IMR-90 (cell line): ENCODE results near the gene OTOGL. TPM values are rescaled to one million over a fixed set of nuclear protein-coding genes. Genes with fewer than 3 reads are reported as not detected.

Source experiments
- ATAC-seq: fragments of 200-7000 bp; cut with Tn5 transposase; 2 replicates; pipeline ENCODE4 v1.9.1; 2020; ENCODE audit warnings: low read depth, mild to moderate bottlenecking, moderate library complexity
- BruUV-seq: library from RNA; stranded (reverse); fragments of 400-500 nt; replicated peaks from 2 replicates; lab custom pipeline; 2021; lab: Mats Ljungman, UMichigan
- CTCF ChIA-PET: fragments of 300-600 bp; formaldehyde crosslinking; extraction: SDS; loops from one replicate; lab custom pipeline; 2021; ENCODE audit warnings: antibody characterized with exemption; lab: Yijun Ruan, JAX
- POLR2A ChIA-PET: fragments of 300-600 bp; sonication (Branson Sonifier 250); formaldehyde crosslinking; loops from one replicate; lab custom pipeline; 2022; ENCODE audit warnings: antibody characterized with exemption; ENCODE audit not compliant: unreplicated experiment; lab: Charles Lee
- DNase-seq: peaks from one replicate; pipeline ENCODE4 v3.0.0; 2013
- H2AFZ ChIP-seq: replicated peaks from 2 replicates; pipeline ENCODE3; 2013; ENCODE audit warnings: low read length, mild to moderate bottlenecking; ENCODE audit not compliant: poor library complexity
- H2AK5ac ChIP-seq: 2 replicates; pipeline ENCODE4 v1.6.1; 2013; ENCODE audit warnings: low read depth, low read length, inconsistent platforms
- H2AK9ac ChIP-seq: replicated peaks from 2 replicates; pipeline ENCODE3; 2013; ENCODE audit warnings: mild to moderate bottlenecking, low read depth, low read length, moderate library complexity; ENCODE audit not compliant: poor library complexity
- H2BK120ac ChIP-seq: 2 replicates; pipeline ENCODE4 v1.6.1; 2013; ENCODE audit warnings: low read depth, low read length, inconsistent platforms
- H2BK15ac ChIP-seq: 3 replicates; pipeline ENCODE4 v1.6.1; 2013; ENCODE audit warnings: low read depth, low read length, inconsistent platforms
- H2BK20ac ChIP-seq: 2 replicates; pipeline ENCODE4 v1.6.1; 2013; ENCODE audit warnings: low read depth, mild to moderate bottlenecking, inconsistent platforms, low read length, moderate library complexity
- H2BK5ac ChIP-seq: 2 replicates; pipeline ENCODE4 v1.6.1; 2013; ENCODE audit warnings: mild to moderate bottlenecking, low read depth, low read length, inconsistent platforms; ENCODE audit not compliant: poor library complexity, severe bottlenecking
- H3K14ac ChIP-seq: replicated peaks from 2 replicates; pipeline ENCODE4 v1.6.1; 2013; ENCODE audit warnings: low read depth, low read length, inconsistent platforms
- H3K18ac ChIP-seq: 2 replicates; pipeline ENCODE4 v1.6.1; 2013; ENCODE audit warnings: low read depth, low read length, control low read depth
- H3K23ac ChIP-seq: 2 replicates; pipeline ENCODE4 v1.6.1; 2013; ENCODE audit warnings: low read depth, low read length, inconsistent platforms
- H3K27ac ChIP-seq: 2 replicates; pipeline ENCODE4 v1.5.1; 2013; ENCODE audit warnings: mild to moderate bottlenecking, control low read depth, low read length; ENCODE audit not compliant: insufficient read depth
- H3K27me3 ChIP-seq: 2 replicates; pipeline ENCODE4 v1.6.1; 2013; ENCODE audit warnings: low read length; ENCODE audit not compliant: control insufficient read depth, insufficient read depth
- H3K36me3 ChIP-seq: 2 replicates; pipeline ENCODE4 v1.6.1; 2013; ENCODE audit warnings: low read length, mixed read lengths; ENCODE audit not compliant: control insufficient read depth, insufficient read depth
- H3K4ac ChIP-seq: 2 replicates; pipeline ENCODE4 v1.6.1; 2013; ENCODE audit warnings: low read depth, low read length, inconsistent platforms
- H3K4me1 ChIP-seq: 2 replicates; pipeline ENCODE4 v1.6.1; 2013; ENCODE audit warnings: low read length, mixed read lengths; ENCODE audit not compliant: control insufficient read depth, insufficient read depth
- H3K4me2 ChIP-seq: 2 replicates; pipeline ENCODE4 v1.6.1; 2013; ENCODE audit warnings: low read depth, mild to moderate bottlenecking, control low read depth, low read length, moderate library complexity
- H3K4me3 ChIP-seq: 2 replicates; pipeline ENCODE4 v1.5.1; 2013; ENCODE audit warnings: low read depth, mild to moderate bottlenecking, control low read depth, low read length, moderate library complexity; ENCODE audit not compliant: insufficient read depth
- H3K56ac ChIP-seq: 2 replicates; pipeline ENCODE4 v1.6.1; 2013; ENCODE audit warnings: low read length, inconsistent platforms; ENCODE audit not compliant: insufficient read depth; ENCODE audit errors: extremely low read depth
- H3K79me1 ChIP-seq, 2 experiments: 2 replicates each; pipeline ENCODE4 v1.6.1; 2013; ENCODE audit warnings: low read length in 2 of 2, inconsistent platforms in 1 of 2, low read depth in 1 of 2
- H3K9ac ChIP-seq: 2 replicates; pipeline ENCODE4 v1.6.1; 2013; ENCODE audit warnings: low read depth, low read length, control low read depth
- H3K9me1 ChIP-seq: 2 replicates; pipeline ENCODE4 v1.6.1; 2013; ENCODE audit warnings: low read length, inconsistent platforms; ENCODE audit not compliant: insufficient read depth
- H3K9me3 ChIP-seq: 2 replicates; pipeline ENCODE4 v1.6.1; 2013; ENCODE audit warnings: low read length; ENCODE audit not compliant: control insufficient read depth, insufficient read depth
- H4K20me1 ChIP-seq: 2 replicates; pipeline ENCODE4 v1.6.1; 2013; ENCODE audit warnings: low read length, inconsistent platforms; ENCODE audit not compliant: insufficient read depth
- H4K5ac ChIP-seq: 2 replicates; pipeline ENCODE4 v1.6.1; 2013; ENCODE audit warnings: mild to moderate bottlenecking, low read depth, low read length, control low read depth
- H4K8ac ChIP-seq, 2 experiments: 2 replicates each; pipeline ENCODE4 v1.6.1; 2013; ENCODE audit warnings: low read depth in 2 of 2, low read length in 2 of 2, control low read depth in 1 of 2, inconsistent platforms in 1 of 2
- H4K91ac ChIP-seq: 2 replicates; pipeline ENCODE4 v1.6.1; 2013; ENCODE audit warnings: low read depth, low read length, inconsistent platforms; ENCODE audit not compliant: insufficient read depth
- CHD1 ChIP-seq: IDR thresholded peaks from 2 replicates; pipeline ENCODE4 v1.6.1; 2012; ENCODE audit warnings: low read depth, low read length, improper control_type of control experiment
- MAFK ChIP-seq: IDR thresholded peaks from 2 replicates; pipeline ENCODE4 v1.6.1; 2012; ENCODE audit warnings: low read depth, low read length, improper control_type of control experiment
- NFE2L2 ChIP-seq: fragments of 150-350 bp; IDR thresholded peaks from 2 replicates; pipeline ENCODE4 v1.6.1; 2016; ENCODE audit warnings: low read depth, mild to moderate bottlenecking, low read length
- WGBS, 2 experiments: methylation state at CpG; one replicate each; pipeline versions ENCODE4 v1.1.5 to v1.1.7; 2013; ENCODE audit warnings: missing lambda C conversion rate in 2 of 2; ENCODE audit not compliant: insufficient read length in 1 of 2; ENCODE audit errors: extremely low coverage in 2 of 2; 5-methylcytosine and 5-hydroxymethylcytosine counted together
- dilution Hi-C: fragments of 300-500 bp; cut with HindIII; formaldehyde crosslinking; loops from one replicate; pipeline ENCODE4 v1.14.3; 2018; ENCODE audit warnings: low sequenced_read_pairs; ENCODE audit not compliant: unreplicated experiment
- in situ Hi-C: fragments of 300-500 bp; cut with MboI; formaldehyde crosslinking; loops from 3 replicates; pipeline ENCODE4 v1.14.3; 2019; ENCODE audit warnings: low sequenced_read_pairs, inconsistent platforms, mixed read lengths
- intact Hi-C: fragments of 100-400 bp; cut with micrococcal nuclease; formaldehyde crosslinking; loops from 2 replicates; pipeline ENCODE4 v1.10.0; 2022
- polyA plus RNA-seq, 3 experiments: library from polyadenylated mRNA; depleted of rRNA; stranded (reverse); fragments of >200 nt; gene quantifications; 2 replicates each; pipeline ENCODE4 v1.2.3, GENCODE V29; 2012; ENCODE audit warnings: low replicate concordance in 1 of 3
- total RNA-seq: library from RNA; depleted of rRNA; stranded (reverse); fragments of >200 nt; gene quantifications from 2 replicates; pipeline ENCODE4 v1.2.3, GENCODE V29; 2012

OTOGL gene
- total and polyA plus RNA-seq, 2 of the 4 experiments (the other 2 are of a cell fraction): 0.10 to 0.18 TPM

DNA sequence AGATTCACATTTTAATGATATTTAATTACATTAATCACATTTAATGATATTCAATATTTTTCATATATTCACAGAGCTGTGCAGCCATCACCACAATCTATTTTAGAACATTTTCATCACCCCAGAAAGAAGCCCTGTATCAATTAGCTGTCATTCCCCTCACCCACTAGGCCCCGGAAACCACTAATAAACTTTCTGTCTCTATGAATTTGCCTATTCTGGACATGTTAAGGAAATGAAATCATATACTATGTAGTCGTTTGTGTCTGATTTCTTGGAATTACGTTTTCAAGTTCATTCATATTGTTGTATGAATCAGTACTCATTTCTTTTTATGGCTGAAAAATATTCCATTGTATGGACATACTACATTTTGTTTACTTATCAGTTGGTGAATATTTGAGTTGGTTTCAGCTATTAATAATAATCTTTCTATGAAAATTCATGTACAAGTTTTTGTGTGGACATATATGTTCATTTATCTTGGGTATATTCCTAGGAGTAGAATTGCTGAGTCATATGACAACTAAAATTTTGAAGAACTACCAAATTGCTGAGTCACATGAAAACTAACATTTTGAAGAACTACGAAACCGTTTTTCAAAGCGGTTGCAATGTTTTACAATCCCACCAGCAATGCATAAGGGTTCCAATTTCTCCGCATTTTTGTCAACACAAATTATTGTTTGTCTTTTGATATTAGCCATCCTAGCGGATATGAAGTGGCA, 11.7 kb upstream of the OTOGL start:
- Histone ChIP-seq H2AK5ac (no peak overlapping the region), H3K27me3 (no peaks in the 10 kb centered on the region), H3K79me1 (no peaks in the 10 kb centered on the region), H2AFZ (no peak overlapping the region), H3K14ac (no peak overlapping the region), H2BK20ac (no peak overlapping the region), H2BK15ac (no peak overlapping the region), H3K9ac (no peak overlapping the region), H3K4me3 (no peak overlapping the region), H3K4ac (no peak overlapping the region), H4K5ac (no peak overlapping the region), H3K23ac (no peak overlapping the region), H4K8ac (no peak overlapping the region), H3K18ac (no peak overlapping the region), H3K27ac (no peak overlapping the region), H3K9me3 (no peaks in the 10 kb centered on the region), H4K20me1 (no peaks in the 10 kb centered on the region), H2BK5ac (no peak overlapping the region), H2BK120ac (no peak overlapping the region), H3K4me1 (peaks cover 2% of the 10 kb centered on the region; the same call in 1 of the 2 replicates), H4K91ac (no peak overlapping the region), H3K36me3 (no peaks in the 10 kb centered on the region), H3K9me1 (no peaks in the 10 kb centered on the region), H2AK9ac (no peak overlapping the region), H3K56ac (no peak overlapping the region), H3K4me2 (no peak overlapping the region)
- in situ Hi-C loops (no loop called here), dilution Hi-C loops (no loop called here), intact Hi-C loops (no loop called here)
- DNase-seq (peak; percentile 11), ATAC-seq (no peak)
- no TSS peak for BruUV-seq
- POLR2A ChIA-PET: no interaction called here
- 100% methylated on average over 3 of the region's 8 CpGs; no CpG with 5 or more reads in 1 of the 2 experiments for WGBS, 2 experiments
- CTCF ChIA-PET: no interaction called here
- peak; percentile 89 for TF ChIP-seq MAFK
- no peak for TF ChIP-seq CHD1
- TF ChIP-seq NFE2L2: peak; percentile 94
